ENCODE results near the gene KCNQ1. TPM values are rescaled to one million over a fixed set of nuclear protein-coding genes. Genes with fewer than 3 reads are reported as not detected.

KCNQ1 gene
- total RNA-seq, 4 donors from 2014 or later: 5.6 to 46.8 (median 24.6) TPM

DNA sequence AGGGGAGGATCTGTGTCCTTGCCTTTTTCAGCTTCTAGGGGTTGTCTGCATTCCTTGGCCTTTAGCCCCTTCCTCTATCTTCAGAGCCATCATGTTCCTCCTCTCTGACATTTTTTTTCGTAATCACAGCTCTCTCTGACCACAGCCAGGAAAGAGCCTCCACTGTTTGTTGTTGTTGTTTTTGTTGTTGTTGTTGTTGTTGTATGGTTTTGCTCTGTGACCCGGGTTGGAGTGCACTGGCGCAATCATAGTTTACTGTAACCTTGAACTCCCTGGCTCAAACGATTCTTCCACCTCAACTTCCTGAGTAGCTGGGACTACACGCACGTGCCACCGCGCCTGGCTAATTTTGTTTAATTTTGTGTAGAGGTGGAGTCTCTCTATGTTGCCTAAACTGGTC is 310.3 kb downstream of the KCNQ1 start:
- DNase-seq: no peak
- H3K9me3 ChIP-seq: no peaks in the 10 kb centered on the region
- 86 to 88% methylated on average over 5 to 8 of the region's 8 CpGs for WGBS, 2 donors (ENCODE audit: low coverage in 1 of 2)
- H3K27me3 ChIP-seq: no peaks in the 10 kb centered on the region
- TF ChIP-seq EP300 (IDR thresholded peaks at IDR 0.05; ENCODE audit: low read depth) (no peak), POLR2AphosphoS5 (IDR thresholded peaks at IDR 0.05) (no peak), POLR2A (IDR thresholded peaks at IDR 0.05) (no peak)
- TF ChIP-seq, protein P1, sequence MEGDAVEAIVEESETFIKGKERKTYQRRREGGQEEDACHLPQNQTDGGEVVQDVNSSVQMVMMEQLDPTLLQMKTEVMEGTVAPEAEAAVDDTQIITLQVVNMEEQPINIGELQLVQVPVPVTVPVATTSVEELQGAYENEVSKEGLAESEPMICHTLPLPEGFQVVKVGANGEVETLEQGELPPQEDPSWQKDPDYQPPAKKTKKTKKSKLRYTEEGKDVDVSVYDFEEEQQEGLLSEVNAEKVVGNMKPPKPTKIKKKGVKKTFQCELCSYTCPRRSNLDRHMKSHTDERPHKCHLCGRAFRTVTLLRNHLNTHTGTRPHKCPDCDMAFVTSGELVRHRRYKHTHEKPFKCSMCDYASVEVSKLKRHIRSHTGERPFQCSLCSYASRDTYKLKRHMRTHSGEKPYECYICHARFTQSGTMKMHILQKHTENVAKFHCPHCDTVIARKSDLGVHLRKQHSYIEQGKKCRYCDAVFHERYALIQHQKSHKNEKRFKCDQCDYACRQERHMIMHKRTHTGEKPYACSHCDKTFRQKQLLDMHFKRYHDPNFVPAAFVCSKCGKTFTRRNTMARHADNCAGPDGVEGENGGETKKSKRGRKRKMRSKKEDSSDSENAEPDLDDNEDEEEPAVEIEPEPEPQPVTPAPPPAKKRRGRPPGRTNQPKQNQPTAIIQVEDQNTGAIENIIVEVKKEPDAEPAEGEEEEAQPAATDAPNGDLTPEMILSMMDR (IDR thresholded peaks at IDR 0.05): no peak
- no peak overlapping the region for H3K27ac ChIP-seq
- intact Hi-C loops (cut with DNase I; ENCODE audit: low total_unique reads) (no loop called here), in situ Hi-C loops (cut with MboI; ENCODE audit: low pct_ligation_motif_present in 1 of 4, low pct_unique_long_range_greater_than_20kb in 1 of 4, low sequenced_read_pairs in 3 of 4) (no loop called here)
- H3K4me3 ChIP-seq: no peak overlapping the region
- no peaks in the 10 kb centered on the region for H3K4me1 ChIP-seq
- H3K36me3 ChIP-seq: no peaks in the 10 kb centered on the region

DNA sequence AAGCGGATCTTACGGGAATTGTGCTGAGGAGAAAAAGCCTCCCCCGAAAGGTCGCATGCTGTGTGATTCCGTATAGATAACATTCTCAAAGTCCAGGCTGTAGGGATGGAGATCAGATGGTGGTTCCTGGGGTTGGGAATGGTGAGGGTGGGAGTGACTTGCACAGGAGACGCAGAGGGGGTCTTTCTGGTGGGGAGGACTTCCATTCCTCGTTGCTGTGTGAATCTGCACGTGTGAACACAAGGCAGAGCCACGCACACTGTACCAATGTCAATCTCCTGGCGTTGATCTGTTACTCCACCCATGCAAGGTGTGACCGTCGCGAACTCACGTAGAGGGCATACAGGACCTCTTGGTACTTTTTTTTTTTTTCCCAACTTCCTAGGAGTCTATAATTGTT is 313.9 kb downstream of the KCNQ1 start:
- H3K9me3 ChIP-seq: no peaks in the 10 kb centered on the region
- no peak for TF ChIP-seq POLR2AphosphoS5 (IDR thresholded peaks at IDR 0.05)
- TF ChIP-seq, protein P1 (IDR thresholded peaks at IDR 0.05): no peak
- no peak for TF ChIP-seq EP300 (IDR thresholded peaks at IDR 0.05; ENCODE audit: low read depth)
- TF ChIP-seq POLR2A (IDR thresholded peaks at IDR 0.05): no peak
- no peaks in the 10 kb centered on the region for H3K4me1 ChIP-seq
- WGBS, 2 donors (ENCODE audit: low coverage in 1 of 2): 91 to 92% methylated on average over 11 to 14 of the region's 14 CpGs
- H3K27ac ChIP-seq: no peak overlapping the region
- H3K36me3 ChIP-seq: no peaks in the 10 kb centered on the region
- no peak overlapping the region for H3K4me3 ChIP-seq
- H3K27me3 ChIP-seq: no peaks in the 10 kb centered on the region
- intact Hi-C loops (cut with DNase I; ENCODE audit: low total_unique reads): no loop called here
- peak; percentile 1 for DNase-seq
- in situ Hi-C loops (cut with MboI; ENCODE audit: low pct_ligation_motif_present in 1 of 4, low pct_unique_long_range_greater_than_20kb in 1 of 4, low sequenced_read_pairs in 3 of 4): no loop called here

DNA sequence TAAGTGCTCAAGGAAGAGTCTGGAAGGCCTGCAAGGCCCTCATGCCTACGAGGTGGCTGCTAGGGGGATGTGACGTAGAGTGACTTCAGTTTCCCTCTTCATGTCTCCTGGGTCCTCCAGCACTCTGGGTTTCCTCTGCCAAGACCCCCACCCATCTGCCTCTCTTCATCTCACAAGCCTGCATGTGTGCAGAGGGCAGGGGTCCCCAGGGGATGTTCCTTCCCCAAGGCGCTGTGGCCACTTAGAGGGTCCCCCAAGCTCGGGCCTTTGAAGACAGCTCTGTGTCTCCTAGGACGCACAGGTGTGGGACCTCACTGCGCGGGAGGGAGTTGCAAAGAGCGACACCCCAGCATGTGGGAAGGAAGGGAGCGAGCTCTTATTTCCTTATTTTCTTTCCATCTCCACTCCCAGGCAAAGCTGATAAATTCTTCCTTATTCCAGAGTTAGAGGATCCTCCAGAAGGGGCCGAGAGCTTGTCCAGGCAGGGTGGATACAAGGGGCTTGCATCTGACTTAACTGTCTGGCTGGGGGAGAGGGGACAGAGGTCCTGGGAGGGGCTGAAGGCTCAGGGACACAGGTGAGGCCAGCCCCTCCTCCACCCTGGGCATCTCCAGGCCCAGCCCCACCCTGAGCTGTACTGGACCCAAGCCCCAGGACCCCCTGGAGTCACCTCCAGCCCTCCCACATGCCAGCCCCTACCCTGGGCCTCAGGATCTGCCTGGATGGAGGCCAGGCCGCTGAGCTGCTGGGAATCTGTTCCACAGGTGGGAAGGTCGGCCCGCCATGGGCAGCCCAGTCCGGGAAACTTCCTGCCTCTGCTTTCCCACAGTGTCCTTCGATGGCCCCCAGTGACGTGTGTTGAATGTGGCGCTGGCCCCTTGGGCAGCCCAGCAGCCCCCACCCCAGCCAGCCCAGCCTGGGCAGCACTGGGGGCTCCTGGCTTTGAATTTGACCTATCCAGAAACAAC is 314.7 kb downstream of the KCNQ1 start:
- no peak for TF ChIP-seq POLR2AphosphoS5 (IDR thresholded peaks at IDR 0.05)
- TF ChIP-seq, protein P1 (IDR thresholded peaks at IDR 0.05): no peak
- DNase-seq: peak; percentile 5
- Histone ChIP-seq H3K36me3 (no peaks in the 10 kb centered on the region), H3K27ac (no peak overlapping the region), H3K27me3 (no peaks in the 10 kb centered on the region), H3K9me3 (no peaks in the 10 kb centered on the region), H3K4me1 (no peaks in the 10 kb centered on the region), H3K4me3 (no peak overlapping the region)
- WGBS, 2 donors (ENCODE audit: low coverage in 1 of 2): 82 to 100% methylated on average over 2 to 16 of the region's 17 CpGs
- intact Hi-C loops (cut with DNase I; ENCODE audit: low total_unique reads): loop anchor here (5.0 kb wide), 1 partner anchor 1917 kb away; the partner anchor contains the start of genes POLR2L and TSPAN4
- in situ Hi-C loops (cut with MboI; ENCODE audit: low pct_ligation_motif_present in 1 of 4, low pct_unique_long_range_greater_than_20kb in 1 of 4, low sequenced_read_pairs in 3 of 4): no loop called here

DNA sequence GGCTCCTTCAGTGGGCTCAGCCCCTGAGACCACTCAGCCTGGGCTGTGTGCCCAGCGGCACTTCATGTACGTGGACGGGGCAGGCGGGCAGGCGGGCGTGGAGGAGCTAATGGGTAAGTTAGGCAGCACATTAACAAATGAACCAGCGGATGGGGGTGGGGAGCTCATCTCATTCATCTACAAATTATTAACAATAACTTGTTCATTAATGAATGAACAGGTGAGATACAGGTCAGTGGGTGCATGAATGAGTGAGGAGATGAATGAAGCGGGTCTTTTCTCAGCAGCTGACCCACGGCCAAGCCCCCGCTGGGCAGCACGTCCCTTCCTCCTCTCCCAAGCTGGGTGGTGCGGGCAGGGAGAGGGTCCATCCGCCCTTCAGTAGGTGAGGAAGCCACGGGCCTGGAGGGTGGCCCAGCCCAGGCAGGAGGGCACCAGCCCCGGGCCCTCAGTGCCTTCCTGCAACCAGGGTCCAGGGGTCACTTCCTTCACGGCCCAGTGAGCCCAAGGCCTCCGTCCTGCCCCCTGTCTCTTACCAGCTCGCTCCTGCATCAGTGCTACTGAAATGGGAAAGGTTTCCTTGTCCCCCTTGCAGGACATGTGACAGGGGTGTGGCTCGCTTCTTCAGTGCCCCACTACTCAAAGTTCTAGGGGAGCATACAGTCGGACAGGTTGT is 315.5 kb downstream of the KCNQ1 start:
- no peaks in the 10 kb centered on the region for H3K4me1 ChIP-seq
- H3K27me3 ChIP-seq: no peaks in the 10 kb centered on the region
- no peaks in the 10 kb centered on the region for H3K36me3 ChIP-seq
- intact Hi-C loops (cut with DNase I; ENCODE audit: low total_unique reads): loop anchor here (5.0 kb wide), 1 partner anchor 1918 kb away; the partner anchor contains the start of genes POLR2L and TSPAN4
- in situ Hi-C loops (cut with MboI; ENCODE audit: low pct_ligation_motif_present in 1 of 4, low pct_unique_long_range_greater_than_20kb in 1 of 4, low sequenced_read_pairs in 3 of 4): no loop called here
- peak; percentile 4 for DNase-seq
- H3K9me3 ChIP-seq: no peaks in the 10 kb centered on the region
- TF ChIP-seq POLR2AphosphoS5 (IDR thresholded peaks at IDR 0.05) (no peak), EP300 (IDR thresholded peaks at IDR 0.05; ENCODE audit: low read depth) (no peak), POLR2A (IDR thresholded peaks at IDR 0.05) (no peak)
- TF ChIP-seq, protein P1 (IDR thresholded peaks at IDR 0.05): no peak
- H3K4me3 ChIP-seq: no peak overlapping the region
- WGBS, 2 donors (ENCODE audit: low coverage in 1 of 2): 93 to 100% methylated on average over 3 to 19 of the region's 20 CpGs
- no peak overlapping the region for H3K27ac ChIP-seq
